ENCODE results near the gene PRKACB.
"Not testable (repeated sequence)": the region's sequence is repeated elsewhere in the genome, so short reads cannot be mapped to it uniquely, and the experiment has no call there.

GRCh38 chr1:84107538-84107937 is 36.5 kb upstream of the PRKACB start:
- TF ChIP-seq EZH2 (optimal IDR thresholded peaks at IDR 0.05; ENCODE audit: low read depth, low read length); CTCF (IDR thresholded peaks at IDR 0.05; ENCODE audit: low read length); EZH2phosphoT487 (IDR thresholded peaks at IDR 0.05; ENCODE audit: low read length): not testable (repeated sequence)
